GM19193 (cell line): Measurements from ENCODE around the gene ACOT13.

Experiments
- POLR2A ChIP-seq: IDR thresholded peaks from 4 replicates; pipeline ENCODE4 v1.6.1; 2011; ENCODE audit not compliant: insufficient read depth, insufficient read length; ENCODE audit errors: extremely low read depth

Gene ACOT13

DNA sequence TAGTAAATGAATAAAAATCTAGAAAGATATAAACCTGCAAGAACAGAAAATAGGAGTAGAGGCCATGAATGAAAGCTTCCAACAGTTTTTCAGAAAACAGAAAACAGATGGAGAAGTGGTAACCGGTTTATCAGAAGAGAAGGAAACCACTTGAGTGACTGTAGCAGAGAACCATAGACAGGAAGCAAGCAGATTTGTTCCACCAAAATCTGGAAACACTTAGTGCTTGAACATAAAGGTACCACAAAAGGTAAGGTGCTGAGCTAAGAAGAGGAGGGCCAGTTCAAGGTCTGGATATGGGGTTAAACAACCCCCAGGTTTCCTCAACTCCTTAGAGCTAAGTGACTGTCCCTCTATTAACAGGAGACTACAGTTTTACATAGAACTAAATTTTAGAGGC is 11.7 kb upstream of the ACOT13 start:
- TF ChIP-seq POLR2A, result no peak

DNA sequence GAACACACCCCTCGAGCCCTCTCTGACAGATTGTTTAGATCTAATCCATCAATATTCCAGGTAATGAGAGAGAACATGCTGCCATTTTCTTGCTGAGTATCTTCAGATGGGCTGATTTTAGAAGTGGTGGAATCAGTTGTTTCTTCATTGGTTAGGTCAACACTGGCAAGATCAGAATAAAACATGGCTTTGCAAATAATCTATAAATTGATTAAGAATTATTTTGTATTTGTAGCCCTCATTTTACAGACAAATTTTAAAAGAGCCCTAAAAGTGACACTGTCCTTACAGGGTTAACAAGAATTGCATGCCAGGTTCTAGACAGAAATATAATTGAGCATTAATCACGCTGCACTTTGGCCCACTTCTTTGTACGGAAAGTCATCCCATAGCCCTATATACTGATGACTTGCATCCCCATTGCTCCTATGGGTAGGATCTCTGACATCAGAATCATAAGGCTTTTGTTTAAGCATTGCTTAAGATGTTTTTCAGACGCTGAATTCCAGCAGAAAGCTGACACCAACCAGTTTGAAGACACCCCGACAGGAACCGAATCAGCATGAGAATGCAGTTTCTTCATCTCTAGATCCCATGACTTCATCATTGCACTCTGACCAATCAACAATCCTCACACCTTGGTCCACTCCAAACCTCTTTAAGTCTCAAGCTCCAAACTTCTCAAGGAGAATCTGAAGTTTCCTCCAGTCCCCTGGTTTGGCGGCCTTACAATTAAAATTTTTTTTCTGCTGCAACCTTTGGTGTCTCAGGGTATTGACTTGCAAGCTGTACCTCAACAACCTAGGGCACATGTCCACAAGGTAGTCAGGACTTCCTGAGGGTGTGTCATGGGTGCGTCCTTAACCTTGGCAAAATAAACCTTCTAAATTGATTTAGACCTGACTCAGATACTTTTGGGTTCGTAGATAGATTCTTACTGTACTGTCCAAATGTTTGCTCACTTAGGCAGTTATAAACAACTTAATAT is 8.0 kb upstream of the ACOT13 start:
- no peak for TF ChIP-seq POLR2A

DNA sequence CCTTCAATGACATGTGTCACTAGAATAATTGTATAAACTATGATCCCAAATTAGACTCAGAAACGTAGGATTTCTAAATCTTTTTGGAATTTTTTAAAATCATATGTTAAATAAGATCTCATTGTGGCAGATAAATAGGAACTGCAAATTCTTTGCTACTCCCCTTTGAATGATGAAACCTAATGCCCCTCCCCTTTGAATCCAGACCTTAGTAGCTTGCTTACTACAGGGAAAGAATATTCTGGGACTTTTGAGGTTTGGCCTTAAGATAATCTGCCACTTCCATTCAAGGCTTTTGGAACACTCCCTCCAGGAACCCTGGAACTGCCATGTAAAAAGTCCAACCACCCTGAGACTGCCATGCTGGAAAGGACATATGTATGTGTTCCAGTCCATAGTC is 7.3 kb upstream of the ACOT13 start:
- no peak for TF ChIP-seq POLR2A

DNA sequence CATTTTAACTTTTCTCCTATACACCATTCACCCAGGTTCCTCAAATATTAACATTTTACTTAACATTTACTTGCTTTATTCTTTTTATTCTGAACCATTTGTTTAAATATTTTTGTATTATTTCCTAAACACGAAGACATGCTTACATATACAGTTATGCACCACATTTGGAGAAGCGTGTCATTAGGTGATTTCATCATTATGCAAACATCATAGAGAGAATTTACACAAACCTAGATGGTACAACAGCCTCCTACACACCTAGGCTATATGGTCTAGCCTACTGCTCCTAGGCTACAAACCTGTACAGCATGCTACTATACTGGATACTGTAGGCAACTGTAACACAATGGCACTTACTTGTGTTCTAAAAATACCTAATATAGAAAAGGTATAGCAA is 6.8 kb upstream of the ACOT13 start:
- no peak for TF ChIP-seq POLR2A

DNA sequence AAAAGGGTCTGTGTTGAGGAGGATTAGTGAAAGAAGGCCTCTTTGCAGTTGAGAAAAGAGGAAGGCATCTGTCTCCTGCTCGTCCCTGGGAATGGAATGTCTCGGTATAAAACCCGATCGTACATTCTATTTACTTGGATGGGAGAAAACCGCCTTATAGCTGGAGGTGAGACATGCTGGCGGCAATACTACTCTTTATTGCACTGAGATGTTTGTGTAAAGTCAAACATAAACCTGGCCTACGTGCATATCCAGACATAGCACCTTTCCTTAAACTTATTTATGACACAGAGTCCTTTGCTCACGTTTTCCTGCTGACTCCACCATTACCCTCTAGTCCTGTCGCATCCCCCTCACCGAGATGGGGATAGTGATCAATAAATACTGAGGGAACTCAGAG is 4.6 kb upstream of the ACOT13 start:
- no peak for TF ChIP-seq POLR2A

DNA sequence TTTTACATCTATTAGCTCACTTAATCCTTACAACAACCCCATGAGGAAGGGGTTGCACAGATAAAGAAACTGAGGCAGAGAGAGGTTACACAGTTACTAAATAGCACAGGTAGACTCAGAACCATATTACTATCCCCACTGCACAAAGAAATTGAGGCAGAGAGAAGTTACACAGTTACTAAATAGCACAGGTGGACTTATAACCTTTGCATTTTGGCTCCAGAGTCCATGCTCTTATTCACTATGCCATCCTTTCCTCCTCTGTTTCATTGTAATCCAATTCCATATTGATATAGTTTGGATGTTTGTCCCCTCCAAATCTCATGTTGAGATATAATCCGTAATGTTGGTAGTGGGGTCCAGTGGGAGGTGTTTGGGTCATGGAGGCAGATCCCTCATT is 3.7 kb upstream of the ACOT13 start:
- TF ChIP-seq POLR2A, result no peak

DNA sequence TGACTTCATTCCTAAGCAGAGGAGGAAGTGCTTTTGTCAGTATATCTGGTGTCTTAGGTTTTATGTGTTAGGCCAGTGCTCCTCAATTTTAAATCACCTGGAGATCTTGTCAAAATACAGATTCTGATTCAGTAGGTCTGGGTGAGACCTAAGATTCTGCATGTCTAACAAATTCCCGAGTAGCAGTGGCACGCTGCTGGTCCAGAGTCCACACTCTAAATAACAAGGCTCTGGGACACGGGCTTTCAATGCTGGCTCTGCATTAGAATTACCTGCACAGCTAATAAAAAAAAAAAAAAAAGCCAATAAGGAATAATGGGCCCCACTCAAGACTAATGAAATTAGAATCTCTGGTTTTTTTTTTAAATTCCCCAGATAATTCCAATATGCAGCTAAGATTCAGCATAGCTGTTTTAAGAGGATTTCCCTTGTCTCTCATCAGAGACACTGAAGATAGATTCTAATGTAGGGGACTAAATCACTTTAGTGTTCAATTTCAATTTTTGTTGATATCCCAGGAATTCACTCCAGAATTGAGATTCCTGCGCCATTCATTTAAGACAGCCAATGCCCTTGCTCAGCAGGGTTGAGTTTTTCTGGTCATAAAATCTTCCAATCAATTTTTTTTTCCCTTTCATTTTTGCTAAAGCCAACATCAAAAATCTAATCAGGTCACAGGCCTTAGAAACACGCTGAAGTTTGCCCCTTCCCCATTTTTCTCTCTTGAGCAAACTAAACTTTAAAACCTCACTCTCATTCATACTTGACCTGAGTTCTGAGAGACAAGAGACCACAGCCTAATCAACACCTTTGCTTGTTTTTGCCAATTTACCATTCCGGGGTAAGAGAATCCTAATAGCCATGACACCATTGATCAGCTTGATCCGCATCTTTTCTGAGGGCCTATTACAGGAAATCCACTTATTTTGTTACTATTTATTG is 2.6 kb upstream of the ACOT13 start:
- no peak for TF ChIP-seq POLR2A

DNA sequence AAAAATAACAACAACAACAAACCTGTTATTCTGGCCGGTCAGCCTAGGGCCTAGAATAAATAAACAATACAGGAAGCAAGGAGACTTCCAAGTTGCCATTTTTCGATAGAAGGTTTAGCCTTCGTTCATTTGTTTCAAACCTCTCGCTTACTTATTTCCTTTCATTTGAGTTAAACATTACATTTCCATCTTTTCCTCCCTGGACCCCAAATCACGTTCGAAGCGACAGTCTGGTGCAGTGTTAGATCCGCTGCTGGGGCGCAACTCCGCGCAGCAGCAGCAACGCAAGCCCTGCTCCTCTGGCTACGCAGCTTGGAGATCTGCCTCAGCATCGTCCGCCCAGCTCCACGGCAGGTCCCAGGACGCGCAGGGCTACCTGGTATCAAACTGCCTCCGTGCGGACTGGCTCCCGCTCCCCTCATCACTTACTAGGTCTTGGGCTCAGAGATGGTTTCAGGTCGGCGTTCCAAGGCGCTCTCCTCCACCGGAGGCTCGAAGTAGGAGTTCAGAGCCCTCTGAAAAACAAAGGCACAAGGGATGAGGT is 708 bp upstream of the ACOT13 start:
- no peak for TF ChIP-seq POLR2A

DNA sequence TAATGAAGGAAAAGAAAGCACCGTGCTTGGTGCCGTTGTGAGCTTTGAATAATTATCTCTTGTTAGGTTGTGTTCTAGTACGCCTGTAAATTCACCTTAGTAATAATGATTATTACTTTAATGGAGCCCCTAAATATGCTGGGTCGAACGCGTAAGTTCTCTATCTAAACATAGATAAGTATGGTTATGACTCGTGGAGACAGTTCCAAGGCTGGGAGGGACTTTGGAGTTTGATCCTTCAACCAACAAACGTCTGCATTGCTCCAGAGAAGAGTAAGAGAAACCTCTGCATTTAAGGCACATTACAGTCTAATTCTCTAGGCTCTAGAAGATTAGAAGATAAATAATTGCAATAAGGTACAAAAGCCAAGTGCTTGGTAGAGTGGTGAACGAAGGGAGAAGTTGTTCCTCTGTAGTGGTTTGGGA is 514 bp downstream of the ACOT13 start:
- no peak for TF ChIP-seq POLR2A

DNA sequence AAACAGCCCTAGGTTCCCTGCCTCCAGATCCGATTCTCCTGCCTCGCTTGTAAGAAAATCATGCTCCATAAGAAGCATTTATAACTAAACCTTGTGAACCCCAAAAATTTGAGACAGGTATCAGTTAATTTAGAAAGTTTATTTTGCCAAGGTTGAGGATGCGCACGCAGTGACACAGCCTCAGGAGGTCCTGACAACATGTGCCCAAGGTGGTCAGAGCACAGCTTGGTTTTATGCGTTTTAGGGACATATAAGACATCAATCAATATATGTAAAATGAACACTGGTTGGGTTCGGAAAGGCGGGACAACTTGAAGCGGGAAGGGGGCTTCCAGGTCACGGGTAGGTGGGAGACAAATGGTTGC is 2.1 kb downstream of the ACOT13 start:
- TF ChIP-seq POLR2A, result no peak

DNA sequence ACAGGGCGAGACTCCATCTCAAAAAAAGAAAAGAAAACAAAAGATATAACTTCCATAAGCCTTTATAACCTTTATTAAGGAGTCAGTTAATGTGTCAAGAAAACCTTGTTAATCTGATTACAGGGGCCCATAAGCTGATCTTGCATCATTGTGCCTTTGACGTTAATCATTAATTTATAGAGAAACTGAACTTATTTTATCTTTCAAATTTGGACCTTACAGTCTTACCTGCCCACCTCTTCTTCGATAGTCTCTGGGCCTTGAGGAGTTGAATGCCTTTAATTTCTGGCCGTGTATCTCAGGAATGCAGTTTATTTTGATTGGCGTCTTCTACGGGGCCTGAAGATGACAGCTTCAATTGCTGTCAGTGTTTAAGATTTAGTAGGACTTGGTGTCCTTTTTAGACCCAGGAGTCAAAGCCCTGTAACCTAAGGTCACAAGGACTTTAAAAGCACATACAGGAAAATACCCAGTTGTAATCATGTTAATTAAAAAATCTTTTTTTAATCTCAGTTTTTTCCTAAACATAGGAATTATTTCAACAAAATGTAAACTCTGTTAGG is 5.8 kb downstream of the ACOT13 start:
- TF ChIP-seq POLR2A, result no peak

DNA sequence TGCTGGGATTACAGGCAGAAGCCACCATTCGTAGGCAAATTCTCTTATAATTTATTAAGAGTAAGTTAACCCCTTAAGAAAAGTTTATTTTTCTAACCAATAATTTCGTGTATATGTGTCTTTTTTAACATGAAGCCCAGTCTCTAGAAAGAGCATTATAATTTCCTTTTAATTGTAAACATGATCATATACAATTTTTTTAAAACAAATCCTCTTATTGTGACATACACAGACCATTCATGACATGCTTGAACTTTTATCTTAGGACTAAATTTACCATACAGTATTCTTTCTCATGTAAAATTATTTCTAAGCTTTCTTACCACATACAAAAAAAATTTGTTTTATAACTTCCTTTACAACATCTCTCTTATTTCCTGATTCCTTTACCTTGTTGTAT is 6.7 kb downstream of the ACOT13 start:
- TF ChIP-seq POLR2A, result no peak

DNA sequence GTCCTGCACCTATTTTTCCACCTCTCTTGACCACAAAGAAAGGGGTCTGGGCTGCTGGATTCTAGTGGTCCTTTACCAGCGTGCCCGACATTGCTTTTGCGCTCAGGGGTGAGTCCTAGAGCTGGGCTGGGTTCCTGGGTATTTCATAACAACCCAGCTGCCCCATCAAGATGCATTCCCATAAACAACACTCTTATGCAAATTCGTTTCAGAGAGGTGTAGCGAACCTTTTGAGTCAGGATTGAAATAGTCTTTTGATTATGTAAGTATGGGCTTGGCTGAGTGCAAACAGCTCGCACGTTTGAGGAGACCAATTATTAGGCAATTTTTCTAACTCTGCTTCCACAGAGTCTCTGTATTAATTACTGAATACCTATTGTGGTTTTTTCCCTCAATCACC is 13.7 kb downstream of the ACOT13 start:
- no peak for TF ChIP-seq POLR2A

DNA sequence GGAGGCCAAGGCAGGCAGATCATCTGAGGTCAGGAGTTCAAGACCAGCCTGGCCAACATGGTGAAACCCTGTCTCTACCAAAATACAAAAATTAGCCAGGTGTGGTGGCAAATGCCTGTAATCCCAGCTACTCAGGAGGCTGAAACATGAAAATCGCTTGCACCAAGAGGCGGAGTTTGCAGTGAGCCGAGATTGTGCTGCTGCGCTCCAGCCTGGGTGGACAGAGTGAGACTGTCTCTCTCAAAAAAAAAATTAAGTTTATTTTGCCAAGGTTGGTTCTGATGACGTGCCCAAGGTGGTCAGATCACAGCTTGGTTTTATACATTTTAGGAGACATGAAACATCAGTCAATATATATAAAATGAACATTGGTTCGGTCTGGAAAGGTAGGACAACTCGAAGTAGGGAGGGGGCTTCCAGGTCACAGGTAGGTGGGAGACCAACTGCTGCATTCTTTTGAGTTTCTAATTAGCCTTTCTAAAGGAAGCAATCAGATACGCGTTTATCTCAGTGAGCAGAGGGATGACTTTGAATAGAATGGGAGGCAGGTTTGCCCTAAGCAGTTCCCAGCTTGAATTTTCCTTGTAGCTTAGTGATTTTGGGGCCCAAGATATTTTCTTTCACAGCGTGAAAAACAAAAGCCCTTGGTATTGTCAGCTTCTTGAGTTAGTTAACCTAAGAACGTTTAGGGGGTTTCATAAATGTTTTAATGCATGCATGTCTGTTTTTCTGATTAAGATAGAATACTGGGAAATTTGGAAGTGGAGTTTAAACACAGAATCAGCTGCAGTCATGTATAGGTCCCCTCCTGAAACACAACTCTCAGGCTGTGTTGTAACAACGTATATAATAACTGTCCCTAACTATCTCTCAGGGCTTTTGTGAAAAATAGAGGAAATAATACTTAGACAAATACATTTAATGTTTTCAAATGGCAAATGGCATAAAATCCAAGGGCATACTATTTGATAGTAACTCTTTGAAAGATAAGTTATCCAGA is 16.7 kb downstream of the ACOT13 start:
- TF ChIP-seq POLR2A, result no peak
